Testis (tissue), 3 donors: ENCODE measurements around the gene FBXW8. TPM values are rescaled to one million over a fixed set of nuclear protein-coding genes. Genes with fewer than 3 reads are reported as not detected.

ENCODE experiments used
- DNase-seq: peaks from one replicate; pipeline ENCODE4 v3.0.0-alpha.2; 2019
- H3K27ac ChIP-seq, 2 donors: fragments of 200-600 bp; sonication (generic); one replicate each; pipeline ENCODE4 v1.5.1; 2019
- H3K27me3 ChIP-seq: fragments of 200-600 bp; sonication (generic); one replicate; pipeline ENCODE4 v1.5.1; 2019
- H3K36me3 ChIP-seq: fragments of 200-600 bp; sonication (generic); one replicate; pipeline ENCODE4 v1.5.1; 2017; ENCODE audit warnings: low read depth; ENCODE audit errors: missing control alignments
- H3K4me1 ChIP-seq: fragments of 200-600 bp; sonication (generic); one replicate; pipeline ENCODE4 v1.5.1; 2019
- H3K4me3 ChIP-seq, 2 donors: fragments of 200-600 bp; sonication (generic); one replicate each; pipeline ENCODE4 v1.5.1; 2017 to 2019
- H3K9me3 ChIP-seq: fragments of 200-600 bp; sonication (generic); one replicate; pipeline ENCODE4 v1.5.1; 2017
- CTCF ChIP-seq, 3 experiments: fragments of 450-650 bp in 2 of 3; fragments of 200-600 bp in 1 of 3; sonication (generic) in 1 of 3; IDR thresholded peaks; one replicate each; pipeline ENCODE4 v1.5.1; 2016 to 2019; ENCODE audit warnings: antibody characterized with exemption in 3 of 3, mild to moderate bottlenecking in 2 of 3, moderate library complexity in 1 of 3
- POLR2A ChIP-seq: fragments of 450-650 bp; IDR thresholded peaks from one replicate; pipeline ENCODE4 v1.6.1; 2017; ENCODE audit warnings: antibody characterized with exemption, mild to moderate bottlenecking, moderate library complexity
- WGBS, 2 donors: methylation state at CpG; one replicate each; pipeline ENCODE4 v1.1.5; 2018; 5-methylcytosine and 5-hydroxymethylcytosine counted together
- intact Hi-C: fragments of 100-400 bp; cut with DNase I; formaldehyde crosslinking; loops from one replicate; pipeline ENCODE4 v1.15.1; 2023; ENCODE audit warnings: low total_unique reads
- polyA plus RNA-seq: library from polyadenylated mRNA; stranded (reverse); fragments of 350-450 nt; fragmentation: Illumina TruSeq; extraction: RNeasy Lipid Tissue Mini Kit (QIAGEN cat#74804); gene quantifications from one replicate; pipeline ENCODE4 v1.2.3, GENCODE V29; 2014; ENCODE audit warnings: low read depth, low replicate concordance; ENCODE audit not compliant: insufficient read depth
- total RNA-seq, 2 donors: library from RNA; depleted of rRNA; stranded (reverse); fragments of >200 nt; gene quantifications; one replicate each; pipeline ENCODE4 v1.2.3, GENCODE V29; 2016

FBXW8 gene
- total and polyA plus RNA-seq, 3 donors from 2014 or later, result 11.1 to 32.8 (median 31.0) TPM

- Histone ChIP-seq H3K27ac (no peak overlapping the region), H3K27me3 (no peaks in the 10 kb centered on the region), H3K9me3 (no peaks in the 10 kb centered on the region), H3K4me3 (no peak overlapping the region), H3K4me1 (peaks cover 9% of the 10 kb centered on the region), H3K36me3 (no peaks in the 10 kb centered on the region)
- DNase-seq, result no peak
- intact Hi-C loops, result no loop called here
- 92 to 97% methylated on average over 6 to 9 of the region's 9 CpGs for WGBS, 2 donors
- TF ChIP-seq CTCF (IDR thresholded peaks at IDR 0.05) (no peak), POLR2A (no peak)
These were observed 95.6 kb downstream of the FBXW8 start for GRCh38 chr12:117006333-117006732.

GRCh38 chr12:117007577-117007976, 96.8 kb downstream of the FBXW8 start:
- WGBS, 2 donors, result 81 to 87% methylated on average over 8 of the region's 8 CpGs
- intact Hi-C loops, result no loop called here
- H3K4me3 ChIP-seq, result no peak overlapping the region
- H3K4me1 ChIP-seq, result peaks cover 9% of the 10 kb centered on the region
- no peaks in the 10 kb centered on the region for H3K27me3 ChIP-seq
- TF ChIP-seq POLR2A (no peak), CTCF (IDR thresholded peaks at IDR 0.05) (no peak)
- H3K36me3 ChIP-seq, result no peaks in the 10 kb centered on the region
- no peak for DNase-seq
- no peak overlapping the region for H3K27ac ChIP-seq
- no peaks in the 10 kb centered on the region for H3K9me3 ChIP-seq

- Histone ChIP-seq H3K36me3 (no peaks in the 10 kb centered on the region), H3K27ac (no peak overlapping the region), H3K4me3 (no peak overlapping the region), H3K4me1 (peaks cover 6% of the 10 kb centered on the region), H3K9me3 (no peaks in the 10 kb centered on the region), H3K27me3 (no peaks in the 10 kb centered on the region)
- no peak for TF ChIP-seq POLR2A
- no peak for TF ChIP-seq CTCF (IDR thresholded peaks at IDR 0.05)
- WGBS, 2 donors, result 86 to 92% methylated on average over 8 of the region's 8 CpGs
- no peak for DNase-seq
- intact Hi-C loops, result no loop called here
These were observed 99.0 kb downstream of the FBXW8 start for GRCh38 chr12:117009759-117010158.

- no peaks in the 10 kb centered on the region for H3K27me3 ChIP-seq
- no peaks in the 10 kb centered on the region for H3K9me3 ChIP-seq
- no peak overlapping the region for H3K27ac ChIP-seq
- intact Hi-C loops, result no loop called here
- 78 to 84% methylated on average over 17 of the region's 17 CpGs for WGBS, 2 donors
- no peak for TF ChIP-seq POLR2A
- TF ChIP-seq CTCF (IDR thresholded peaks at IDR 0.05), result no peak
- DNase-seq, result no peak
- no peaks in the 10 kb centered on the region for H3K36me3 ChIP-seq
- H3K4me1 ChIP-seq, result no peaks in the 10 kb centered on the region
- no peak overlapping the region for H3K4me3 ChIP-seq
These were observed 100.1 kb downstream of the FBXW8 start for GRCh38 chr12:117010693-117011451.
